ENCODE measurements around the gene CA9. TPM values are rescaled to one million over a fixed set of nuclear protein-coding genes. Genes with fewer than 3 reads are reported as not detected.

CA9 gene
- total and polyA plus RNA-seq, 9 of the 15 experiments (the other 6 are each of a cell fraction or from before 2014, with no cell fraction given) = 0.15 to 10.6 (median 0.60) TPM; not detected in 4

DNA sequence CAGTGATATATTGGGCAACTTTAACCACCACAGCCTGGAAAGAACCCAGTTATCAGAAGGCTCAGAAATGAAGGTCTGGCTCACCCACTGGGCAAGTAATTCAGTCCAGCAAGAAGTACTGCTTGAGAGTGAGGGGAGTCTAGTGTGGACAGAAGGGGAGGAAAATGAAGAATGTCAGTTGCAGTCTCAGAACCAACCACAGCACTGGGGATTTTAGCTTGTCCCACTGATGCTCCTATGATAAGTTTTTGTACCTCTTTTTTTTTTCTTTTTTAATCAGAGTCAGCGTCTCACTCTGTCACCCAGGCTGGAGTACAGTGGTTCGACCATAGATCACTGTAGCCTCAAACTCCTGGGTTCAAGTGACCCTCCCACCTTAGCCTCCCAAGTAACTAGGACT, 46.2 kb upstream of the CA9 start:
- Histone ChIP-seq H3K9ac (ENCODE audit: insufficient read depth in 1 of 2, low read depth in 2 of 2, low read length in 2 of 2) (no peak overlapping the region), H3K27ac (ENCODE audit: extremely low read depth, low read depth, low read length) (no peak overlapping the region), H3K4me1 (replicated peaks in 1 of 2; ENCODE audit: control insufficient read depth in 2 of 2, insufficient read depth in 2 of 2, low read length in 2 of 2) (no peaks in the 10 kb centered on the region; a peak in 4 of 5 replicates), H3K36me3 (ENCODE audit: control insufficient read depth, insufficient read depth, low read length) (no peaks in the 10 kb centered on the region), H3K9me1 (ENCODE audit: control insufficient read depth, insufficient read depth, low read length) (no peaks in the 10 kb centered on the region), H3K79me2 (ENCODE audit: control insufficient read depth, insufficient read depth, low read length) (no peaks in the 10 kb centered on the region), H2AFZ (ENCODE audit: low read depth, low read length) (no peak overlapping the region), H3K4me3 (no peak overlapping the region), H3K4me2 (ENCODE audit: insufficient read depth, low read length) (no peak overlapping the region), H4K20me1 (replicated peaks; ENCODE audit: control insufficient read depth, insufficient read depth, low read length) (no peaks in the 10 kb centered on the region), H3K27me3 (ENCODE audit: control insufficient read depth in 2 of 2, insufficient read depth in 2 of 2, low read length in 2 of 2) (no peaks in the 10 kb centered on the region), H3K9me3 (replicated peaks; ENCODE audit: control insufficient read depth, insufficient read depth, low read depth, low read length) (no peaks in the 10 kb centered on the region)
- ATAC-seq = no peak
- no peak for FAIRE-seq
- ChIA-PET CTCF (ENCODE audit: low intra/inter-chr PET ratio) (no interaction called here), POLR2A (interaction anchor here (0.6 kb wide), 1 partner anchor 57 kb away, joined by 3 read pairs; no protein-coding TSS in a partner anchor)
- no TSS peak for BruUV-seq (replicated peaks)
- TF ChIP-seq ZNF134 (CRISPR knock-in tag; conservative IDR thresholded peaks at IDR 0.05) = no peak
- TF ChIP-seq KDM2B (CRISPR knock-in tag; IDR thresholded peaks at IDR 0.05) = no peak
- no peak for TF ChIP-seq NCOA1 (IDR thresholded peaks at IDR 0.05; ENCODE audit: low read depth)
- no peak for TF ChIP-seq MXI1 (IDR thresholded peaks at IDR 0.05; ENCODE audit: low read depth, low read length)
- TF ChIP-seq NR1H2 (CRISPR knock-in tag; IDR thresholded peaks at IDR 0.05) = no peak
- TF ChIP-seq ZNF445 (CRISPR knock-in tag; IDR thresholded peaks at IDR 0.05; ENCODE audit: low read depth) = no peak
- TF ChIP-seq TAF15 (IDR thresholded peaks at IDR 0.05; ENCODE audit: low read depth, low read length) = no peak
- no peak for TF ChIP-seq FOXJ2 (tag; IDR thresholded peaks at IDR 0.05)
- 40% methylated on average over 2 of the region's 2 CpGs for WGBS (ENCODE audit: insufficient coverage, low coverage, missing lambda C conversion rate)
- intact Hi-C loops (cut with micrococcal nuclease) = no loop called here
- in situ Hi-C loops (cut with MboI) = no loop called here
- DNase-seq (ENCODE audit: extremely low read depth in 1 of 4, low spot score in 3 of 4) = no peak

Measured in K562 (cell line).